HG03060 (cell line): Measurements from ENCODE around the gene WIPF2.
"Not testable (repeated sequence)": the region's sequence is repeated elsewhere in the genome, so short reads cannot be mapped to it uniquely, and the experiment has no call there.

Source experiments
- ATAC-seq: cut with Tn5 transposase; IDR thresholded peaks from one replicate; pipeline ENCODE4 v1.9.1; 2021; ENCODE audit warnings: low read depth, moderate number of reproducible peaks; ENCODE audit not compliant: unreplicated experiment

The WIPF2 gene

GRCh38 chr17:40291281-40291664 lies 72.2 kb downstream of the WIPF2 start:
- ATAC-seq, result no peak

- no peak for ATAC-seq
These were observed 74.3 kb downstream of the WIPF2 start for GRCh38 chr17:40293363-40293762.

- ATAC-seq, result no peak
These were observed 76.7 kb downstream of the WIPF2 start for GRCh38 chr17:40295488-40296436.

- ATAC-seq, result no peak
These were observed 78.4 kb downstream of the WIPF2 start for GRCh38 chr17:40297511-40297910.

DNA sequence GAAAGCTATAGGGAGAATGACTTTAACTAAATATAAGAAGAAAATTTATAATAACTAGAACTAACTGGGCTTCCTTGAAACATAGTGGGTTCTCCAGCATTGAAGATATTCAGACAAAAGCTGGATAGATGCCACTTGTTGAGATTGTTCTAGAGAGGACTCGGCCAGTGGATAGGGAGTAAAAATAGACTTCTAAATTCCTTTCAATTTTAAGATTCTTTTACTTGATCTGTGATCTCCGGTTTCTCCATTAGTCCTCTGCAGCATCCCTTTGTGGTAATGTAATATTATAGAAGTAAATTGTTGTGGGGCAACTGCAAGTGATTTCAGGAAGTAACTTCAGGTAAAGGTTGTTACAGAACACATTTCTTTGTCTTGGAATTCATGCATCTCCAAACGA lies 79.6 kb downstream of the WIPF2 start:
- ATAC-seq, result no peak

- not testable (repeated sequence) for ATAC-seq
These were observed 80.2 kb downstream of the WIPF2 start for GRCh38 chr17:40299159-40299757.

- ATAC-seq, result no peak
These were observed 82.2 kb downstream of the WIPF2 start for GRCh38 chr17:40301315-40301714.

DNA sequence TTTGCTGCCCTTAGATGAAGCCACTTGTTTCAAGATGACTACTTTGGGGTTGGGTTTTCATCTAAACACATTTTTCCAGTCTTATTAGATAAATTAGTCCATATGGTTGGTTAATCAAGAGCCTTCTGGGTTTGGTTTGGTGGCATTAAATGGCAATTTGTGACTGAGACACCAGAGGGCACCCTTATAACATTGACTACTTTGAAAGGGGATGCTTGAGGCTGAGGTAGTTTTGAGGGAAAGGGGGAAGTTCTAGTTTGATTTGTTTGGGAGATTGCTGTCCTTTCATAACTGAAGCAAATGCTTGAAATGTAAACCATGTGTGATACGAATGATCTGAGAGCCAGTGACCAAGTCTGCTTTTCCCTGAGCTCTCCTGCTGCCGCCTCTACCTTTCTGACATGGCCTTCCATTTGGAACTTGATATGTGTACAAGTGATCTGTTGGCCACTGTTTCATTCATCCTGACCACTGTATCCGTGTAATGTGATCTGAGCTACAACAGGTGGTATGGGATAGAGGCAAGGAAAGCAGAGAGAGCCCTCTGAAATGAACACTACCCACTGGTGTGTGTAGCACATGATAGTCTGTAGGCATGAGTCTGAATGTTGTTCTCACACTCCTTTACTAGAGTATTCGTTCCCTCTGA lies 84.0 kb downstream of the WIPF2 start:
- no peak for ATAC-seq

- no peak for ATAC-seq
These were observed 84.8 kb downstream of the WIPF2 start for GRCh38 chr17:40303708-40304551.

DNA sequence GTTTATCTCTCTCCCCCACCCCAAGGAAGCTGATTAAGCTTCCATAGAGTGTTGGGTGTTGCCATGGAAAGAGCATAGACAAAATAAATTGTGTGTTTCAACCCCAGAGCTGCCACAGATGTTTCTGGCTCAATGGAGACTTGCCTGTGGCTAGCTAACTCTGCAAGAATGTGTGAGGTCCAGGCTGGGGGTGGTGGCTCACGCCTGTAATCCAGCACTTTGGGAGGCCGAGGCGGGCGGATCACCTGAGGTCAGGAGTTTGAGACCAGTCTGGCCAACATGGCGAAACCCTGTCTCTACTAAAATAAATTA lies 85.4 kb downstream of the WIPF2 start:
- ATAC-seq, result not testable (repeated sequence)

DNA sequence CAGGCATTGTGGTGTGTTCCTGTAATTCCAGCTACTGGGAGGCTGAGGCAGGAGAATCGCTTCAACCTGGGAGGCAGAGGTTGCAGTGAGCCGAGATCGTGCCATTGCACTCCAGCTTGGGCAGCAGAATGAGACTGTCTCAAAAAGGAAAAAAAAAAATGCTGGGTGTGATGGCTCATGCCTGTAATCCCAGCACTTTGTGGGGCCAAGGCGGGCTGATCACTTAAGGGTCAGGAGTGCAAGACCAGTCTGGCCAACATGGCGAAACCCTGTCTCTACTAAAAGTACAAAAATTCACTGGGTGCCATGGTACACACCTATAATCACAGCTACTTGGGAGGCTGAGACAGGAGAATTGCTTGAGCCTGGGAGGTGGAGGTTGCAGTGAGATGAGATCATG lies 85.8 kb downstream of the WIPF2 start:
- not testable (repeated sequence) for ATAC-seq

DNA sequence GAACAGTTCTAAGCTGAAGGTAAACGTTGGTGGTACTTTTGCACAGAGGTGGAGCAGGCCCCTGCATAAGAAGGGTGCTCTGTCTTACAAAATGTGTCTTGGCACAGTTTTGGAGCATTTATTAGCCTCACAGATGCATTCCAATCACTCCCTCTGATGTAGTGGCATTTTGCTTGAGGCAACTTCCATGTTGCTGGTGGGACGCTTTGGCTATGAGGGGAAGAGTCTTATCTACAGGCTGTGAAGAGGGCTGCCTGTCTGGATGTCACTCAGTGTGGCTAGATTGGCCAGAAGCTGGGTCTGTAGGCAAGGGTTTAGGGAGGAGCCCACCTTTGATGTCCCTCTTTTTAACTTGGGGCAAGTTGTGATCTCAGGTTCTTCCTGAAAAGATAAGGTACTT lies 87.3 kb downstream of the WIPF2 start:
- ATAC-seq, result no peak

DNA sequence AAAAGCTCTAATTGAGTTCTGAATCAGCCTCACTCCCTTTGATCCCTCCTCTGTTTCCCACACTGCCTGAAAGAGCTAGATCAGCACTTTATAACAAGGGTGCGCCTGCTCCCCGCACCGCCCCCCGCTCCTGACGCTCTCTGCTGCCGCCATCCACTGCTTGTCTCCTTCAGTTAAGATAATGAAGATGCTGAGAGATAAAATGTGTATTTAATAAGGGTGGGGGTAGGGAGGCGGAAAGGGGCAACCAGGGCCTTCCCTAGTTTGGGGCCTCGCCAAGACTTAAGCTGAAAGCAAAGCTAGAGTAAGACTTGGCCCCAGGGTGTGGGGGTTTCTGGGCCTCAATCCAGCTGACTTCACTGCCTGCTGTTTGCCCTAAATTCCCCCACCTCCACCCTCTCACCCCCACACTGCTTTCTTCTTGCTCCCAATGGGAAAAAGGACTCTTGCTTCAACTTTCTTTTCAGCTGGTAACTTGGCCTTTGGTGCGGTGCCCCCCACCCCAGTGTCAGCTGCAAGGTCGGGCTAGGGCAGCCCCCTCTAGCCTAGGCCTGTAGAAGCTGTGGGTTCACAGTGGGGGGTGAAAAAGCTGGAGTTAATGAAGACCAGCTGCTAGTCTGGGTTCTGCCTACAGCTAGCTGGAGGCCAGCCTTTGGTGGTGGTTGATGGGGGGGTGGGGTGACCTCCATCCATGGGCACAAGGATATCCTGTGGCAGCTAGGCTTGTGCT lies 88.1 kb downstream of the WIPF2 start:
- ATAC-seq, result no peak

GRCh38 chr17:40307740-40308239 lies 88.7 kb downstream of the WIPF2 start:
- no peak for ATAC-seq

- no peak for ATAC-seq
These were observed 90.2 kb downstream of the WIPF2 start, which contains the start of gene RARA for GRCh38 chr17:40309031-40309948. Gene RARA (plus strand): TSS chr17:40309180. CDS start chr17:40331219, 22,039 bp downstream.

- ATAC-seq, result no peak
These were observed 90.9 kb downstream of the WIPF2 start for GRCh38 chr17:40309949-40310510.

- no peak for ATAC-seq
These were observed 91.8 kb downstream of the WIPF2 start for GRCh38 chr17:40310882-40311391.

- ATAC-seq, result no peak
These were observed 92.5 kb downstream of the WIPF2 start for GRCh38 chr17:40311575-40311974.
